SW480 (cell line): ENCODE results near the gene UNC79.

Source experiments
- DNase-seq: peaks from one replicate; pipeline ENCODE4 v3.0.0-alpha.2; 2016; ENCODE audit warnings: low spot score

UNC79 gene

GRCh38 chr14:93663317-93663716 is 232.6 kb downstream of the UNC79 start:
- DNase-seq: no peak

DNA sequence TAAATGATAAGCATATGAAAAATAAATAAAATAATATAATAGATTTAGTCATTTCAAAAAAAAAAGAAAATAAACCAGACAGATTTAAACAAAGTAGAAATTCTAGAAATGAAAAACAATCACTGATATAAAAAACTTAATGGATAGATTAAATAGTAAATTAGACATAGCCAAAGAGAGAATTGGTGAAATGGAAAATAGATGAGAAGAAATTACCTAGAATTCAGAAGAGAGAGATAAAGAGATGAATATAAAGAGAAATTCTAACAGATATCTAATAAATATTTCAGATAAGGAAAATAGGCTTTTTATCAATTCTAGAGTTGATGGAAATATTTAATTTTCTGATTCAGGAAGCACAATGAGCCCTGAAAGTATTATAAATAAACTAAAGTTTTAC is 234.4 kb downstream of the UNC79 start:
- DNase-seq: no peak

- no peak for DNase-seq
Observed at GRCh38 chr14:93669632-93670031, 238.9 kb downstream of the UNC79 start.

- no peak for DNase-seq
Observed at GRCh38 chr14:93674343-93674742, 243.6 kb downstream of the UNC79 start.

DNA sequence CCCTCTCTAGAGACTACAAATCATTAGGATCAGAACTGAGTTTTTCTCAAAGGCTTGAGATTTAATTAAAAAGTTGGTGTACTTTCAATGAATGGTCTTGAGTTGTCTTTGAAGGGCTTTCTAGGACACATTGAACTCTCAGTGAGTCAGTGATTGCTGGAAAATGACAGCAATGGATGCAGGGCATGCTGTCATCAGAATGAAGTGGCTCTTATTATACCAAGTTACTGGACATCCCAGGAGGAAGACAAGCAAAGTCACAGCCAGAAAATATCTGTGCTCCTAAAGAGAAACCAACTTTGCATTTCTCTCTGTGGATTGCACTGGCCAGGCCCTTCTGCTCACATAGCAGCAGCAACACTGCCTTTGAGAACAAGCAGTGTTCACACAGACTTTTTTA is 244.9 kb downstream of the UNC79 start:
- DNase-seq: no peak

DNA sequence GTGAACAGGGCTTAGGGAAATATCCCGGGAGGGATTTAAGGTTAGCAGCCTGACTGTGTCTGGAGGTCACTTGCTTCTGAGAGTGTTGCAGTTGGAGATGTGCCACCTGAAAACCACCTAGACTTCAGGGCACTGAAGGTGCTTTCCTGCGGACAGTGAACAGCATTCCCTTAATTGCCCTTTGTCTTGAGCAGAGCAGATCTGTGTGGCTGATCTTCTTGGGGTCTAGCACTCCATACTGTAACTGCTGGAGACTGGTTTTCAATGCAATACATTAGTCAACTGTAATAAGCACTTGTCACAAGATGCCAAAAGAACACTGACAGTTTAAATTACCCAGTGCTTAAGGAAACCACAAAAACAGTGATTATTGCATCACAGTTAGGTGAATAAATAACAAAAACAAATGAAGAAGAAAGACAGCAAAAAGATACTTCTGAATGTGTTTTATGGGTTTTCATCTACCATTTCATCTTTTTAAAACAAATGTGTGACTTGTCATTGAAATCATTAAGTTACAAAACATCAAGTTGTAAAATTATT is 245.7 kb downstream of the UNC79 start:
- DNase-seq: no peak

DNA sequence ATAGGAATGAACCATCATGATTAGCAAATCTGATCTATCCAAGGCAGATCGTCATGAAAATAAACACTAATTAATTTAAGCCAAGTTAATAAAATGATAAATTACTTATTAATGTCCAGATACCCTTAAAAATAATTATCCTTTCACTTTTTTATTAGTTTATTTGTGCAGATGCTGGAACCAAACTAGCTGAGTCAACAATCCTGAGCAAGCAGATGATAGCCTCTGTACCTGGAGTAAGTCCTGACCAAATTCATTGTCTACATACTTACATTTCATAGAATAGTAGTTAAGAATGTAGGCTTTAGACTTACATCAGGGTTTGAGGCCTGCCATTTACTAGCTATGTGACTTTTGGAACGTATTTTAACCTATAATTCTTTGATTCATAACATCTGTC is 251.7 kb downstream of the UNC79 start:
- DNase-seq: no peak

GRCh38 chr14:93683226-93683625 is 252.5 kb downstream of the UNC79 start:
- DNase-seq: peak; percentile 40

- no peak for DNase-seq
Observed at GRCh38 chr14:93685121-93685895, 254.6 kb downstream of the UNC79 start.

DNA sequence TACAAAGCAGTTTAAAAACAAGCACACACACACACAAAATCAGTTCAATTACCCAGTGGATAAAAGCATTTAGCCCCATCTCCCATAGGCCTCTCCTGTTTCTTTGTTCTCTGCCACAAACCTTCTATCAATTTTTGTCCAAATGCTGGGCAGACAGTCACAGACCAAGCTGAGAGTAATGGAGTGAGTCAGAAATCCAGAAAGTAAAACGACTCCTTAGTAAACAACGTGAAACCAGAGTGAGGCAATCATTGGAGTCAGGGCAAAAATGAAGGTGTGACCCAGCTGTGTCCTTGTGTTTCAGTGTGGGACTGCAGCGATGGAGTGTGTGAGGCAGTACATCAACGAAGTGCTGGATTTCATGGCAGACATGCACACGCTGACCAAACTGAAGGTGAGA is 255.5 kb downstream of the UNC79 start:
- DNase-seq: no peak

GRCh38 chr14:93688239-93688666 is 257.5 kb downstream of the UNC79 start:
- DNase-seq: no peak

- no peak for DNase-seq
Observed at GRCh38 chr14:93688820-93689219, 258.1 kb downstream of the UNC79 start.

- DNase-seq: no peak
Observed at GRCh38 chr14:93690146-93690545, 259.4 kb downstream of the UNC79 start.

DNA sequence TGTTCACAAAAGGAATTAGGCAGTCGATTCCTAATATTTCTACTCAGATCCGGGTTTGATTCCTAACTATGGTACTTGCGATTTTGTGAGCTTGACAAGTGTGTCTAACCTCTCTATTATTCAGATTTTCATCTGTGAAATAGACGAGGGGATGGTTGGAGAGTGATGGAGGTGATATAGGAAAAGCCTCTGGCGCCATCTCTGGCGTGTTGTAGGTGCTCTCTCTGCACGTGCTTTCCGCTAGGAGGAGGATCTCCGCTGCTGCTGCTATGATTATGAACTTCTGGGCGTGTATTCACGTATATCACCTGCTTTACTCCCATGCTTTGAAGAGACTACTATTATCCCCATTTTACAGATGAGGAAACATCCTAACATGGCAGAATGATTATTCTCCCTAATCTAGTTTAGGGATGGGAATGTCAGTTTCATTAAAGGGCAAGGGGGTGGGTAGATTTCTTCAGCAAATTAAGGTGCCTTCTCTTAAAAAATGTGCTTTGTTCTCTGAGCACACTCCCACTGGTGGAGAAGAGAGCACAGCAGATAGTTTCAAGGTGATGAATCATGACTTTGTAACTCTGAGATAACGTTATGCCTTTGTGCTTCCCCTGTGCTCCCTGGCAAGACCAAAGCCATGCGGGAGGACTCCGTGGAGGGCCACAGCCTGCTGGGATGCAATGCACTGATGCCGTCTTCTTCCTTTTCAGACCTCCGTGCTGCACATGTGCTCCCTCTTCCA is 260.5 kb downstream of the UNC79 start:
- DNase-seq: no peak

DNA sequence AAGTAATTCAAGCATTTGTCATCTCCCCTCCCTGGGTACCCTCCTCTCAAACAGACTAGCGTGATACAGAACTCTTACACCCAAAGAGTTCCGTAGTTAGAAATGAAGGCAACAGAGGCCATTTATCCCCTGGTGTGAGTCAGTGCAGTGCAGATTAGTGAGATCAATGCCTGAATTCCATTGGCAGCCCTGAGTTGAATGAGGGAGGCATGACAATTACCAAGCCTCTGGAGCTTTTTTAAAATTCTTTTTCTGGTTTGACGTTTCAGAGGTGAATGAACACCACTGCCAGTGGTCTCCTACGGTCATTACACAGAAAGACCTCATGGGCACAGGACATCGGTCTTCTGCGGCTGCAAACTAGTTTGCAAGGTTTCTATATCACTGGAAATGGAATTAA is 263.2 kb downstream of the UNC79 start:
- DNase-seq: no peak

GRCh38 chr14:93700928-93701327 is 270.2 kb downstream of the UNC79 start:
- DNase-seq: no peak

DNA sequence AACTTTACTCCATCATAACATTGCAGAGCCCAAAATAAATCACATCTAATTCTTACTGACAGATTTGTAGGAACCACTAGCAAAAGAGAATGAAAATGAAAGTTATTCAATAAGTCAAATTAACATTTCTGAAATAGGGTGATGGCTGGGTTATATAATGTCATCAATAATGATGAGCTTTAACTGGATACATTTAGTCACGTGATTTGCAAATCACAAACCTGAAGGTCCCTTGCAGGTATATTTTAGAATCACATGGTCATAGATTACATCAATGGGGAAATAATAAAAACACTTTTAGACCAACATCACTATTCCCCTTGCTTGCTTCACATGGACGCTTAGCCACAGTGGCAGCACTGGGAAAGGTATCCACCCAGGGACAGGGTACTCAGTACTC is 270.8 kb downstream of the UNC79 start:
- DNase-seq: no peak

GRCh38 chr14:93702946-93703345 is 272.2 kb downstream of the UNC79 start:
- DNase-seq: no peak

DNA sequence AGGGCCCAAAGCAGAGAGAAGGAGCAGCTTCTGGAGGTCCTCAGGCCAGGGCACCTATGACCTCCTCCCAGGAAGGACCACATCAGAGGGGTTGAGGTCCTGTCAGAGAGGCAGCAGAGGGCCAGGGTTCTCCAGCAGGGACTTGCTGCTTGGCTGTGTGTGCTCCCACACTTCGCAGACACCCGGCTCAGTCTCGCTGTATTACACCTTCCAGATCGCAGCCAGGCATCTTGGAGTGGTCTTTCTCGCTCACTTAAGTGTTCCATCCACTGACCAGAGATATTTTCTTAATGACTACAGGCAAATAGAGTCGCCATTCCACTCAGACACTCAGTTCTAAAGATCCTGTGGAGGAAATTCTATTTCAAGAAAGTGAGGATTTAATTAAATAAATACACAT is 273.2 kb downstream of the UNC79 start:
- DNase-seq: no peak

- DNase-seq: no peak
Observed at GRCh38 chr14:93705513-93706156, 274.9 kb downstream of the UNC79 start.

DNA sequence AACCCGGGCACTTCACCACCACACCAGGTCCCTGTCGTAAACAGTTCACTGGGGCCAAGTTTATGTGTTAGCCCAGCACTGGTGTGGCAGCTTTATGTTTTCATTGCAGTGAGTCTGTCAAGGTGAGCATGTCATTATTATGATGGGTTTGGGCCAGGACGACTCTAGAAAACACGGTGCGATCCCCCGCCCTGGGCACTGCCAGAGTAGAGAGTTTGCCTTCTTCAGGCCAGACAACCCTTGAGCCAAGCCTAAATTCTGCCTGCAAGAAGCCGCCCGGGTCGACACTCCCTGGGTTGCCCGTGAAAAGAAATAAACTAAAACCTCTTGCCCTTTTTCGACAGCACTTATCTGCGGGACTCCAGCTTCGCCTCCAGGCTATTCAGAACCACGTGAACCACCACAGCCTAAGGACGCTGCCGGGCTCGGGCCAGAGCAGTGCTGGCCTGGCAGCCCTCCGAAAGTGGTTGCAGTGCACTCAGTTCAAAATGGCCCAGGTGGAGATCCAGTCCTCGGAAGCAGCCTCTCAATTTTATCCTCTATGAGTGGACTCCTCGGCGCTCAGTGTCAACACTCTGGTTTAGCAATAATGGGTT is 275.7 kb downstream of the UNC79 start:
- DNase-seq: no peak

DNA sequence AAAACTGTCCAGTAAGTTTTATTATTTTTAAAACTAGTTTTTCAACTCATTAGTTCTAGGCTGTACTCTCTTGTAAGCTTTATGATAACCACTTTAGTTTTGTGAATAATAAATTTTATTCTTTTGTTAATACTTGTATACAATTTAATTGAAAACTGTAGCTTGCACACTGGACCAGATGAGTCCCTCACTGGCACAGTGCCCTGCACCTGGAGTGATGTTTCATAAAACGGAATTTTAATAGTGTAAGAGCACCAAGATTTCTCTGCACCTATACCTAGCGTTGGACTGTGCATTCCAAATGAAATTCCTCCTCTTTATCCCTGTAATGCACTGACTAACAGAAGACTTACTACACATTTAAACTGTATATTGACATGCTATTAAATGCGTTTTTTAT is 276.7 kb downstream of the UNC79 start:
- no peak for DNase-seq
